H9 (cell line): ENCODE results near the gene FOXK1. TPM values are rescaled to one million over a fixed set of nuclear protein-coding genes. Genes with fewer than 3 reads are reported as not detected.

Source experiments
- DNase-seq: peaks from one replicate; pipeline ENCODE4 v3.0.0-alpha.2; 2017
- H2AFZ ChIP-seq: one replicate; pipeline ENCODE4 v1.6.1; 2013; ENCODE audit warnings: mild to moderate bottlenecking, low read length, control low read depth, moderate library complexity
- H2AK5ac ChIP-seq: 2 replicates; pipeline ENCODE4 v1.6.1; 2013; ENCODE audit warnings: low read length, control low read depth, mixed read lengths; ENCODE audit not compliant: insufficient read length
- H2BK120ac ChIP-seq: one replicate; pipeline ENCODE4 v1.6.1; 2013; ENCODE audit warnings: low read depth, mild to moderate bottlenecking, low read length, control low read depth, inconsistent platforms; ENCODE audit not compliant: poor library complexity, severe bottlenecking
- H2BK12ac ChIP-seq: 2 replicates; pipeline ENCODE4 v1.6.1; 2013; ENCODE audit warnings: low read length, control low read depth, mixed read lengths, low read depth; ENCODE audit not compliant: insufficient read length
- H2BK15ac ChIP-seq: 2 replicates; pipeline ENCODE4 v1.6.1; 2013; ENCODE audit warnings: low read depth, low read length, control low read depth
- H2BK20ac ChIP-seq: one replicate; pipeline ENCODE4 v1.6.1; 2013; ENCODE audit warnings: low read depth, mild to moderate bottlenecking, low read length, control low read depth, inconsistent platforms; ENCODE audit not compliant: poor library complexity, severe bottlenecking
- H2BK5ac ChIP-seq: 2 replicates; pipeline ENCODE4 v1.6.1; 2013; ENCODE audit warnings: low read length, control low read depth, mixed read lengths; ENCODE audit not compliant: insufficient read length
- H3K14ac ChIP-seq: 2 replicates; pipeline ENCODE4 v1.6.1; 2013; ENCODE audit warnings: low read length, control low read depth; ENCODE audit not compliant: insufficient read depth
- H3K18ac ChIP-seq: 2 replicates; pipeline ENCODE4 v1.6.1; 2013; ENCODE audit warnings: low read depth, mild to moderate bottlenecking, mixed read lengths, low read length, control low read depth; ENCODE audit not compliant: insufficient read length
- H3K23ac ChIP-seq: 2 replicates; pipeline ENCODE4 v1.6.1; 2013; ENCODE audit warnings: low read length, control low read depth, mixed read lengths, low read depth; ENCODE audit not compliant: insufficient read length
- H3K23me2 ChIP-seq: 2 replicates; pipeline ENCODE4 v1.6.1; 2013; ENCODE audit warnings: low read depth, mild to moderate bottlenecking, mixed read lengths, low read length, control low read depth; ENCODE audit not compliant: insufficient read length, poor library complexity, severe bottlenecking
- H3K27ac ChIP-seq: 2 replicates; pipeline ENCODE4 v1.5.1; 2013; ENCODE audit warnings: low read length, control low read depth, mixed read lengths, low read depth; ENCODE audit not compliant: insufficient read length
- H3K27me3 ChIP-seq: 2 replicates; pipeline ENCODE4 v1.6.1; 2013; ENCODE audit warnings: low read length, control low read depth, inconsistent platforms; ENCODE audit not compliant: insufficient read depth
- H3K4ac ChIP-seq: 2 replicates; pipeline ENCODE4 v1.6.1; 2013; ENCODE audit warnings: low read depth, mild to moderate bottlenecking, control low read depth, inconsistent platforms, low read length, moderate library complexity
- H3K4me1 ChIP-seq: 2 replicates; pipeline ENCODE4 v1.6.1; 2013; ENCODE audit warnings: low read length, control low read depth, inconsistent platforms; ENCODE audit not compliant: insufficient read depth
- H3K4me2 ChIP-seq: 2 replicates; pipeline ENCODE4 v1.6.1; 2013; ENCODE audit warnings: low read length, control low read depth, mixed read lengths; ENCODE audit not compliant: insufficient read length, insufficient read depth
- H3K56ac ChIP-seq: 2 replicates; pipeline ENCODE4 v1.6.1; 2013; ENCODE audit warnings: low read depth, mild to moderate bottlenecking, mixed read lengths, low read length, control low read depth; ENCODE audit not compliant: insufficient read length
- H3K79me1 ChIP-seq: 2 replicates; pipeline ENCODE4 v1.6.1; 2013; ENCODE audit warnings: low read depth, mild to moderate bottlenecking, moderate library complexity, low read length, control low read depth, inconsistent platforms; ENCODE audit not compliant: insufficient read depth, poor library complexity, severe bottlenecking
- H3K79me2 ChIP-seq: 2 replicates; pipeline ENCODE4 v1.6.1; 2013; ENCODE audit warnings: low read length, control low read depth, inconsistent platforms; ENCODE audit not compliant: insufficient read depth
- H3K9ac ChIP-seq: 2 replicates; pipeline ENCODE4 v1.6.1; 2013; ENCODE audit warnings: low read length, control low read depth, mixed read lengths; ENCODE audit not compliant: insufficient read length; ENCODE audit errors: extremely low read depth
- H3K9me3 ChIP-seq: one replicate; pipeline ENCODE4 v1.6.1; 2013; ENCODE audit warnings: low read depth, low read length, inconsistent platforms; ENCODE audit not compliant: control insufficient read depth
- H3T11ph ChIP-seq: one replicate; pipeline ENCODE4 v1.6.1; 2013; ENCODE audit warnings: mild to moderate bottlenecking, low read length, control low read depth, inconsistent platforms
- H4K20me1 ChIP-seq: one replicate; pipeline ENCODE4 v1.6.1; 2013; ENCODE audit not compliant: control insufficient read depth, insufficient read length, insufficient read depth
- H4K5ac ChIP-seq: 2 replicates; pipeline ENCODE4 v1.6.1; 2013; ENCODE audit warnings: low read depth, mild to moderate bottlenecking, mixed read lengths, low read length, control low read depth; ENCODE audit not compliant: insufficient read length
- H4K8ac ChIP-seq: replicated peaks from 2 replicates; pipeline ENCODE4 v1.6.1; 2013; ENCODE audit warnings: low read length, control low read depth, mixed read lengths, low read depth; ENCODE audit not compliant: insufficient read length
- H4K91ac ChIP-seq: 2 replicates; pipeline ENCODE4 v1.6.1; 2013; ENCODE audit warnings: low read depth, mild to moderate bottlenecking, moderate library complexity, mixed read lengths, low read length, control low read depth; ENCODE audit not compliant: insufficient read length
- H3K27ac Mint-ChIP-seq, 3 experiments: 2 replicates in 2 of 3; 3 replicates in 1 of 3; pipeline ENCODE4 v1.8.0; 2020 to 2021; ENCODE audit warnings: mixed read lengths in 3 of 3, mild to moderate bottlenecking in 1 of 3, moderate library complexity in 1 of 3
- H3K27me3 Mint-ChIP-seq: 2 replicates; pipeline ENCODE4 v1.8.0; 2021; ENCODE audit warnings: low read depth, mild to moderate bottlenecking, moderate library complexity, mixed read lengths
- H3K36me3 Mint-ChIP-seq, 3 experiments: 2 replicates in 2 of 3; 3 replicates in 1 of 3; pipeline ENCODE4 v1.8.0; 2020 to 2021; ENCODE audit warnings: low read depth in 3 of 3, mixed read lengths in 3 of 3; ENCODE audit not compliant: insufficient read depth in 1 of 3
- H3K4me1 Mint-ChIP-seq, 2 experiments: 2 replicates each; pipeline ENCODE4 v1.8.0; 2020; ENCODE audit warnings: mixed read lengths in 2 of 2
- H3K4me3 Mint-ChIP-seq, 2 experiments: 2 replicates in 1 of 2; 3 replicates in 1 of 2; pipeline ENCODE4 v1.8.0; 2020 to 2021; ENCODE audit warnings: mild to moderate bottlenecking in 2 of 2, mixed read lengths in 2 of 2, moderate library complexity in 1 of 2
- H3K9me3 Mint-ChIP-seq, 2 experiments: 2 replicates in 1 of 2; 3 replicates in 1 of 2; pipeline ENCODE4 v1.8.0; 2020; ENCODE audit warnings: mild to moderate bottlenecking in 2 of 2, mixed read lengths in 2 of 2, moderate library complexity in 1 of 2
- CTCF ChIP-seq: fragments of 200-600 bp; sonication (generic); conservative IDR thresholded peaks from 3 replicates; pipeline ENCODE4 v1.8.0; 2021; ENCODE audit warnings: antibody characterized with exemption, mild to moderate bottlenecking
- WGBS: extraction: QIAGEN DNeasy Blood & Tissue Kit; methylation state at CpG from one replicate; pipeline ENCODE4 v1.1.7; 2013; ENCODE audit warnings: missing lambda C conversion rate, low lambda C conversion rate, mixed read lengths; ENCODE audit not compliant: insufficient read length; ENCODE audit errors: extremely low coverage; 5-methylcytosine and 5-hydroxymethylcytosine counted together
- total RNA-seq: library from RNA; stranded (reverse); gene quantifications from 2 replicates; pipeline ENCODE4 v1.2.1, GENCODE V29; 2021

FOXK1 gene
- total RNA-seq, 1 experiment from 2014 or later, result 14.4 TPM

DNA sequence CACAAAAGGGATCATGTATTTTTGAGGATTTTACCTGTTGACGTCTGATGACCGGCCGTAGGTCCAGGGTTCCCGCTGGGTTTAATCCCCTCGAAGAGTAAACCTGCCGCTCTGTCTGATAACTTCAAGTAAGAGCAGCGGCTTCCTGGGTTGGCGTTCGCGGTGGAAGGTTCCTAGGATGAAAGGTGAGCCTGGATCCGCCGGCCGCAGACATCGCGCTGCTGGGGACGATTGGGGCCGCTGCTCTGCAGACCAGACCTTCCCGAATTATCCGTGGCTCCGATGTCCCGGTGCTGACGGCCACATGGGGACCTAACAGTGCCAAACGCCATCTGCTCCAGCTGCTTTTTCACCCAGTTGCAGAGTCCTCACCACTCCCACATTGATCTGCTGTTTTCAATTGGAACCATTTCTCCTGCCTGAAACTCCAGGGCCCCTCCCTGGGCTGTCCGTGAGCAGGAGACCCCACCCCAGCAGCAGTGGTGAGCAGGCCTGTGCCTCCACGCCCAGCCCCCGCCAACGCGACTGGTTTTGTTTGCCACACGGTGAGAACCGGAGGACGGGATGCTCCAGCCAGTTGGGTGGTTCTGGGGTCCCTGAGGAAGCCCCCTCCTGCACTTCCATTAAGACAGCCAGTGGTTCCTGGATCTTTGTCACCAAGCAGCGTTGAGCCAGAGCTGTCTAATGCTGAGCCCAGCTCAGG, 81.1 kb downstream of the FOXK1 start:
- Histone ChIP-seq H2BK20ac (no peak overlapping the region), H2AFZ (no peak overlapping the region), H2AK5ac (no peak overlapping the region), H2BK120ac (no peak overlapping the region), H3K9ac (no peak overlapping the region), H2BK15ac (no peak overlapping the region), H3K9me3 (no peaks in the 10 kb centered on the region), H4K5ac (no peak overlapping the region), H4K8ac (no peak overlapping the region), H3K27me3 (no peaks in the 10 kb centered on the region), H3T11ph (no peak overlapping the region), H3K4me2 (no peak overlapping the region), H3K79me1 (no peaks in the 10 kb centered on the region), H3K79me2 (no peaks in the 10 kb centered on the region), H3K23ac (no peak overlapping the region), H3K23me2 (no peaks in the 10 kb centered on the region), H3K56ac (no peak overlapping the region), H3K4ac (no peak overlapping the region), H3K4me1 (no peaks in the 10 kb centered on the region), H2BK5ac (no peak overlapping the region), H3K27ac (no peak overlapping the region), H3K18ac (no peak overlapping the region), H4K20me1 (no peaks in the 10 kb centered on the region), H4K91ac (no peak overlapping the region), H2BK12ac (no peak overlapping the region), H3K14ac (no peak overlapping the region)
- TF ChIP-seq CTCF, result no peak
- Mint-ChIP-seq H3K27ac (no peak overlapping the region; a peak in 1 of 7 replicates), H3K4me1 (no peaks in the 10 kb centered on the region), H3K27me3 (no peaks in the 10 kb centered on the region), H3K36me3 (peaks cover 9 to 11% (median 10%) of the 10 kb centered on the region in 3 experiments; a peak in 6 of 7 replicates), H3K9me3 (no peaks in the 10 kb centered on the region), H3K4me3 (no peak overlapping the region)
- no peak for DNase-seq
- WGBS, result no CpG with 5 or more reads among the region's 32 CpGs
